ENCODE results near the gene NRN1.
A peak's percentile ranks its signal among the peaks of the same experiment; 100 is the strongest.
"Not testable (repeated sequence)": the region's sequence is repeated elsewhere in the genome, so short reads cannot be mapped to it uniquely, and the experiment has no call there.

NRN1 gene

DNA sequence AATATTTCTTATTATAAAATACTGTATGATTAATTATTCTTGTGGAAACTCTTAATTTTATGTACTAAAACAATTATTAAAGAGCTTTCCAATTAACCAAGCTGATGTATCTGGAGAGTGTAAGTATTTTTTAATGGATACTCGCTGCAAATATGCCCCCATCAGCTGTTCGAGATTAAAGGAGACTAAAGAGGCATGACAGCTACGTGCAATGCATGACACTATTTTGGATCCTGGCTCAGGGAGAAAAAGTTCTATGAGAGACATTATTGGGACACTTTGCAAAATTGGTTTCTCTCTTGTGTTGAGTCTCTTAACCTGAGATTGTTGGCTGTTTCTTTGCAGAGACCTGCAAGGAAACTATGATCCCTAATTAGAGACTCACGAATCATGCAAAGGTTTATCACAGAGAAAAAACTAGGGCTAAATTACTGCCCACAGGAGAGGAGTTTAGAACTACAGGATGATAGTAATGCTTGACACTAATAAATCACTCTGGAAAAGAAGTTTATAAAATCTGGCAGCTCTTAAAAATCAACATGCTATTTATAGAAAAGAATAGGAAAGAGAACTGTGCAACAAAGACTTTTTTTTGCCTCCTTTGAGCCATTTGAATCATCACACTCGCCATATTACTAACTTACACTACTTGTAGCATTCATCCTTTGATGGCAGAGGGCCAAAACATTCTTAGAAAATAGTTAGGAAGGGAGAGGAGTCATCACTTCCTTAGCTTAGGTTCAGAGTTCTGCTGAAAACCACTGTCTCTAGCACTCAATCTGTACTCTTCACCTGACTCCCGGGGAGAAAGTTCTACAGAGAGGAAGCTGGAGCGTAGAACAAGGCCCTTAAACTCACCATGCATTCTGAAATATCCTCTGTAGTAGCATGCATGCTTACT, 25.3 kb downstream of the NRN1 start:
- DNase-seq = no peak

DNA sequence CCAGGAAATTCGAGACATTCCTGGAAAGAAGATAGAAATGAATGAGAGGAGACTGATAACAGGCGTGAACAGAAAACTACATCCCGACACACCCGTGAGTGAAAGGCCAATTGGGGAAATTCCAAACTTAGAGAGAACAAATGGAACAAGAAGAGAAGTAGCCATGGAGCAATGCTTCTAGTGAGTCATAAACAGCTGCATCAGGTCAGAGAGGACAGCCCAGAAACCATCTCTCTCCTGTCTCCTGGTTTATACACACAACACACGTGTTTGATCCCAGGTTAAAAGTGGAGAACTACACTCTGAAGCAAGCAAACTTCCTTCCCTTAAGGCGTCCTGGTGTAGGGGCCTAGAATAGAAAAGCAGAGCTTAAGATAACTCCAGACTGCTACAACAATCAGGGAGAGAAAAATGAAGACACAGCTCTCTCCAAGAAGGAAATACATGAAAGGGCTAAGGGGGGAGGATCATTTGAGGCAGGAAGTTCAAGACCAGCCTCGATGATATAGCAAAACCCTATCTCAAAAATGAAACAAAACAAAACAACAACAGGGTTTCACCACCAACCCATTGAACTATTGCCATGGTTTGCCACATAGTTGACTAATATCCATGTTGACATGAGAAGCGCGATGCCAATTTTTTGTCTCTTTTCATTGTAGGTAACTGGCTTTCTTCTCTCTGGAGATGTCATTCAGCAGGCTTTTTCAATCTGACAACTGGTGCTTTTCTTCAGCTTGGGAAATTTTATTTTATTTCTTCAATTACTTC, 26.9 kb downstream of the NRN1 start:
- DNase-seq = no peak

DNA sequence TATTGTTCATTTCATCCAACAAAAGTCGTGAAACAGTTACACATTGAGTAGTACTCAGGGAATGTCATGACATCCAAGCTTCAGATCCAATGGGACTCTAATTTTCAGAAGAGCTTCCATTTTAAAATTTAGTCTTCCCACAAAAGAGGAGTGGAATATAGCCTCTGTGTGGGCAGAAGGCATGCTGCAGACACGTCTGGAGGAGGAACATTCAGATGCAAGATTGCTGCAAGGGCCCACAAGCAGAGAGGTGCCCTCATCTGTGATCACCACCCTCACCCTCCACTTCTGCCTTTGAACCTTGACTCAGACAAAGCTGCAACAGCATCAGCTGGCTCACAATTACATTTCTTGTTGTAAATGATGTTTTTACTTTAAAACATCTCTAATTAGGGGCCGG, 29.9 kb downstream of the NRN1 start:
- no peak for DNase-seq

DNA sequence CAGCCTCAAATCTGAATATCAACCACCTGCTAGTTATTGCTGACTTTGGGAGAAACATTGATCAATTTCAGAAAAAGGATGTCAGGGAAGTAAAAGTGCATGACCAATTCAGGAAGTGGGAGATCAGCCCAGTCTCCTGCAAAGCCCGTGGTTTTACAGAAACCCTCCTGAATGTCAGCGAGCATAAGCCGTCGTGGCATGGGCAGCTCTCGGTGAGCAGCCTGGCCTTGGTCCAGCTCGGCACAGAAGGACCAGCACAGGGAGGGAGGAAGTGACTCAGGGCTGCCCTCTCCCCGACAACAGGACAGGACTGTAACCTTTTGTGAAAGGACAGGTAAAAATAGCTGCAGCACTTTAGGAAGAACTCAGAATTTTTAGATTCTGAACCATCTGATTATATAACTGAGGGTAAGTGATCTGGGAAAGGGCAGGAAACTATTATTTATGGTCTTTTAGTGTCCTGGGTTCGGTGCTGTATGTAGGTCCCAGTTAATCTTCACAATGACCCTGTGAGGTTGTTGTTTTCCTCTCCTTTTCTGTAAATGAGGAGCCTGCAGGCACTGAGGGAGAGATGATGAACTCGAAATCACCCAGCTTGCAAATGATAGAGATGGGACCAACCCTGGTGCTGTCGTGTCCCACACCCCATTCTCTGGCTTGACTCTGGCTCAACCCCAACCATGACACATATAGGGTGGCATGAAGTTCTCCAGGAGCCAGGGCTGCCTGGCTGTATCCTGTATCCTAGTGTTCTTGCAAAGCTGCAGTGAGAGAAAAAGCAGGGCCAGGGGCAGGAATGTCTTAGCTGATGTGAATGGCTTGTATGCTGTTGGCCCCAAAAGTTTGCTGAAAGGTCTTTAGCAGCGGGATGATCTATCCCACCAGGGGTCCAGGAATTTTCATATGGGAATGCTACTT, 37.6 kb downstream of the NRN1 start:
- DNase-seq = peak; percentile 7

- not testable (repeated sequence) for DNase-seq
These were observed 38.7 kb downstream of the NRN1 start for GRCh38 chr6:5968036-5968435.

DNA sequence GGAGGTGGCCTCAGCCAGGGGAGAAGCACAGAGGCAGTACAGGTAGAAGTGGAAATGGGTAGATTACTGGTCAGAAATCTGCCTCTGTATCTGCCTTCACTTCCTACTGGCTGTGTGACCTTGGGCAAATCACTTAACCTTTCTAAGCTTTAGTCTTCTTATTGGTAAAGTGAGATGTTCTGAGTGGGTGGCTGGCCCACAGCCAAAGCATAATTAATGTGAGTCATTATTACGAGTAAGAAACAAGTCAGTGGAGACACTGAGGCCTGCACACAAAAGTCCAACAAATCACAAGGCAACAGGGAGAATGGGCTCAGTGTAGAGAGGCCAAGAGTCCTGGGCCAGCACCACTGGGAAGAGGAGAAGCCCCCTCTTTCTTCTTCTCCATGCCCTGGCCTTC, 39.1 kb downstream of the NRN1 start:
- no peak for DNase-seq

- no peak for DNase-seq
These were observed 43.9 kb downstream of the NRN1 start for GRCh38 chr6:5962794-5963193.

DNA sequence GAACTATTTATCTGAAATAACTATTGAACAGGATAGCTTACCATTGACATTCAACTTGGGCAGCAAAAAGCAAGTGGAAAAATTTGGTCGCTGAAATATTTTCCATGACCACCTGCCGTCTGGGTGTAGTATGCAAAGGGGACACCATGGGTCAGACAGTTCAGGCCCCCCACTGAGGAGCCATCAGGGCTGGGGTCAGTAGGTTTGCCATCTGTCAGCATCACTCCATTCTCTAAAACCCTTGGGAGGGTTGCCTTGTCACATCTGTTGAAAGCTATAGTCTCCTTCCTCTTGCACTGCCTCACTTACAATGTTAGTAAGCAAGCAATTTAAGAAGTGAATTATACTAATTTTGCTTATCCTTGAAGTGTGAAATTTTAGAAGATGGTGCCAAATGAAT, 44.9 kb downstream of the NRN1 start:
- no peak for DNase-seq

GRCh38 chr6:5960456-5960855, 46.3 kb downstream of the NRN1 start:
- DNase-seq = no peak

DNA sequence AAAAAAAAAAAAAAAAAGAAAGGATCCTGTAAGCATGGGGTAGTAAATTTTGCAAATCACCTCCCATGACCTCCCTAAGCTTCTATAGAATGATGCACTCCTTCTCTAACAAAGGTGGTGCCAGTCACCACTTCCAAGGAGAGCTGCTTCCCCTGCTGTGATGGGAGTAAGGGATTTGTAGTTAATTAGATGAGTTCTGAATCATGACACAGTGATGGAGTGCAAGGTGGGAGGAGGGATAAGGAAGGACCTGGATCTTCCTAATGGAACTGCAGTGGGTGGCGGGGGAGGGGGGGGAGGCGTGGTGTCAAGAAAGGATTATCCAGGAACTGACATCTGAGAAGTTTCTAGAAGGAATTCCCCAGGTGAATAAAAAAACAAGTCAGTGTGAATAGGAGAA, 47.8 kb downstream of the NRN1 start:
- no peak for DNase-seq

- no peak for DNase-seq
These were observed 49.8 kb downstream of the NRN1 start for GRCh38 chr6:5956939-5957338.

GRCh38 chr6:5950361-5950785, 56.4 kb downstream of the NRN1 start:
- peak; percentile 36 for DNase-seq

Measured in hematopoietic multipotent progenitor cell treated with erythropoietin and hydrocortisone succinate and interleukin-3 and kit ligand, for 4 days (in vitro differentiated cells).